ENCODE data around the gene CDKN1C.

DNA sequence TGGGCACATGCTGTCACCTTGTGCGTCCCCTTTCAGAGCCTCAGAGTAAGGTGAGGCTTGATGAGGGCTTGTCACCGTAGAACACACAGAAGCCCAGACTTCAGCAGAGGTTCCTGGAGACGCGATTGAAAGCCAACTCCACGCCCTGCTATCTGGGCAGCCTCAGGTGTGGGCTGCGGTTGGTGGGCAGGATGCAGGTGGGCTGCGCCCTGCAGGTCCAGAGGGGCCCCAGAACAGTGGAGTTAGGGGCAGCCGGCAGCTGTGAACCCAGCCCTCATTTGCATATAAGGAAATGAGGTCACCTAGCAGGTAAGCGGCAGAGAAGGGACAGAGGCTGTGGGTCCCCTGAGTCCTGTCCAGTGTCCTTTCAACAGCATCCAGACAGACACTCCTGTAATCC lies 28.2 kb upstream of the CDKN1C start:
- TF ChIP-seq, protein P1, sequence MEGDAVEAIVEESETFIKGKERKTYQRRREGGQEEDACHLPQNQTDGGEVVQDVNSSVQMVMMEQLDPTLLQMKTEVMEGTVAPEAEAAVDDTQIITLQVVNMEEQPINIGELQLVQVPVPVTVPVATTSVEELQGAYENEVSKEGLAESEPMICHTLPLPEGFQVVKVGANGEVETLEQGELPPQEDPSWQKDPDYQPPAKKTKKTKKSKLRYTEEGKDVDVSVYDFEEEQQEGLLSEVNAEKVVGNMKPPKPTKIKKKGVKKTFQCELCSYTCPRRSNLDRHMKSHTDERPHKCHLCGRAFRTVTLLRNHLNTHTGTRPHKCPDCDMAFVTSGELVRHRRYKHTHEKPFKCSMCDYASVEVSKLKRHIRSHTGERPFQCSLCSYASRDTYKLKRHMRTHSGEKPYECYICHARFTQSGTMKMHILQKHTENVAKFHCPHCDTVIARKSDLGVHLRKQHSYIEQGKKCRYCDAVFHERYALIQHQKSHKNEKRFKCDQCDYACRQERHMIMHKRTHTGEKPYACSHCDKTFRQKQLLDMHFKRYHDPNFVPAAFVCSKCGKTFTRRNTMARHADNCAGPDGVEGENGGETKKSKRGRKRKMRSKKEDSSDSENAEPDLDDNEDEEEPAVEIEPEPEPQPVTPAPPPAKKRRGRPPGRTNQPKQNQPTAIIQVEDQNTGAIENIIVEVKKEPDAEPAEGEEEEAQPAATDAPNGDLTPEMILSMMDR (tag by site-specific recombination; IDR thresholded peaks at IDR 0.05), result no peak
- TF ChIP-seq ZSCAN30 (tag by site-specific recombination; IDR thresholded peaks at IDR 0.05), result no peak
- TF ChIP-seq ZNF785 (tag by site-specific recombination; IDR thresholded peaks at IDR 0.05), result no peak
- no peak for TF ChIP-seq BCL11B (tag by site-specific recombination; IDR thresholded peaks at IDR 0.05; ENCODE audit: low read depth)
- TF ChIP-seq, protein P2, sequence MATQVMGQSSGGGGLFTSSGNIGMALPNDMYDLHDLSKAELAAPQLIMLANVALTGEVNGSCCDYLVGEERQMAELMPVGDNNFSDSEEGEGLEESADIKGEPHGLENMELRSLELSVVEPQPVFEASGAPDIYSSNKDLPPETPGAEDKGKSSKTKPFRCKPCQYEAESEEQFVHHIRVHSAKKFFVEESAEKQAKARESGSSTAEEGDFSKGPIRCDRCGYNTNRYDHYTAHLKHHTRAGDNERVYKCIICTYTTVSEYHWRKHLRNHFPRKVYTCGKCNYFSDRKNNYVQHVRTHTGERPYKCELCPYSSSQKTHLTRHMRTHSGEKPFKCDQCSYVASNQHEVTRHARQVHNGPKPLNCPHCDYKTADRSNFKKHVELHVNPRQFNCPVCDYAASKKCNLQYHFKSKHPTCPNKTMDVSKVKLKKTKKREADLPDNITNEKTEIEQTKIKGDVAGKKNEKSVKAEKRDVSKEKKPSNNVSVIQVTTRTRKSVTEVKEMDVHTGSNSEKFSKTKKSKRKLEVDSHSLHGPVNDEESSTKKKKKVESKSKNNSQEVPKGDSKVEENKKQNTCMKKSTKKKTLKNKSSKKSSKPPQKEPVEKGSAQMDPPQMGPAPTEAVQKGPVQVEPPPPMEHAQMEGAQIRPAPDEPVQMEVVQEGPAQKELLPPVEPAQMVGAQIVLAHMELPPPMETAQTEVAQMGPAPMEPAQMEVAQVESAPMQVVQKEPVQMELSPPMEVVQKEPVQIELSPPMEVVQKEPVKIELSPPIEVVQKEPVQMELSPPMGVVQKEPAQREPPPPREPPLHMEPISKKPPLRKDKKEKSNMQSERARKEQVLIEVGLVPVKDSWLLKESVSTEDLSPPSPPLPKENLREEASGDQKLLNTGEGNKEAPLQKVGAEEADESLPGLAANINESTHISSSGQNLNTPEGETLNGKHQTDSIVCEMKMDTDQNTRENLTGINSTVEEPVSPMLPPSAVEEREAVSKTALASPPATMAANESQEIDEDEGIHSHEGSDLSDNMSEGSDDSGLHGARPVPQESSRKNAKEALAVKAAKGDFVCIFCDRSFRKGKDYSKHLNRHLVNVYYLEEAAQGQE (tag by site-specific recombination; IDR thresholded peaks at IDR 0.05), result no peak
- TF ChIP-seq, protein P3, sequence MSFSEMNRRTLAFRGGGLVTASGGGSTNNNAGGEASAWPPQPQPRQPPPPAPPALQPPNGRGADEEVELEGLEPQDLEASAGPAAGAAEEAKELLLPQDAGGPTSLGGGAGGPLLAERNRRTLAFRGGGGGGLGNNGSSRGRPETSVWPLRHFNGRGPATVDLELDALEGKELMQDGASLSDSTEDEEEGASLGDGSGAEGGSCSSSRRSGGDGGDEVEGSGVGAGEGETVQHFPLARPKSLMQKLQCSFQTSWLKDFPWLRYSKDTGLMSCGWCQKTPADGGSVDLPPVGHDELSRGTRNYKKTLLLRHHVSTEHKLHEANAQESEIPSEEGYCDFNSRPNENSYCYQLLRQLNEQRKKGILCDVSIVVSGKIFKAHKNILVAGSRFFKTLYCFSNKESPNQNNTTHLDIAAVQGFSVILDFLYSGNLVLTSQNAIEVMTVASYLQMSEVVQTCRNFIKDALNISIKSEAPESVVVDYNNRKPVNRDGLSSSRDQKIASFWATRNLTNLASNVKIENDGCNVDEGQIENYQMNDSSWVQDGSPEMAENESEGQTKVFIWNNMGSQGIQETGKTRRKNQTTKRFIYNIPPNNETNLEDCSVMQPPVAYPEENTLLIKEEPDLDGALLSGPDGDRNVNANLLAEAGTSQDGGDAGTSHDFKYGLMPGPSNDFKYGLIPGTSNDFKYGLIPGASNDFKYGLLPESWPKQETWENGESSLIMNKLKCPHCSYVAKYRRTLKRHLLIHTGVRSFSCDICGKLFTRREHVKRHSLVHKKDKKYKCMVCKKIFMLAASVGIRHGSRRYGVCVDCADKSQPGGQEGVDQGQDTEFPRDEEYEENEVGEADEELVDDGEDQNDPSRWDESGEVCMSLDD (tag by site-specific recombination; IDR thresholded peaks at IDR 0.05), result no peak
- no peak for TF ChIP-seq KLF1 (tag by site-specific recombination; IDR thresholded peaks at IDR 0.05)
- no peak for TF ChIP-seq ZNF223 (tag by site-specific recombination; IDR thresholded peaks at IDR 0.05)
- TF ChIP-seq ZNF274 (IDR thresholded peaks at IDR 0.05; ENCODE audit: low read length), result no peak
- TF ChIP-seq ZNF274 (tag by site-specific recombination; IDR thresholded peaks at IDR 0.05; ENCODE audit: borderline replicate concordance), result no peak
- TF ChIP-seq ZEB2 (tag by site-specific recombination; IDR thresholded peaks at IDR 0.05), result no peak
- no peak for TF ChIP-seq ZNF549 (tag by site-specific recombination; IDR thresholded peaks at IDR 0.05)
- TF ChIP-seq KLF8 (tag by site-specific recombination; IDR thresholded peaks at IDR 0.05), result no peak
